DND-41 (cell line): ENCODE results near the gene WDR70.

ENCODE experiments used
- ATAC-seq: fragments of 200-7000 bp; cut with Tn5 transposase; 3 replicates; pipeline ENCODE4 v1.9.1; 2021; ENCODE audit warnings: low read depth; ENCODE audit not compliant: insufficient read depth
- DNase-seq: peaks from one replicate; pipeline ENCODE4 v3.0.0-alpha.2; 2020
- H2AFZ ChIP-seq: 2 replicates; pipeline ENCODE4 v1.6.0; 2012; ENCODE audit warnings: low read depth, low read length
- H3K27ac ChIP-seq: 2 replicates; pipeline ENCODE4 v1.5.1; 2012; ENCODE audit warnings: low read length, inconsistent platforms
- H3K27me3 ChIP-seq: fragments of 200-600 bp; sonication (generic); 2 replicates; pipeline ENCODE4 v1.6.0; 2012; ENCODE audit warnings: low read length, mild to moderate bottlenecking, inconsistent platforms; ENCODE audit not compliant: insufficient read depth, poor library complexity
- H3K36me3 ChIP-seq: 2 replicates; pipeline ENCODE4 v1.5.1; 2012; ENCODE audit warnings: low read length, inconsistent platforms; ENCODE audit not compliant: insufficient read depth
- H3K4me1 ChIP-seq: 2 replicates; pipeline ENCODE4 v1.5.1; 2012; ENCODE audit warnings: mild to moderate bottlenecking, low read length; ENCODE audit not compliant: insufficient read depth
- H3K4me2 ChIP-seq: 2 replicates; pipeline ENCODE4 v1.6.0; 2012; ENCODE audit warnings: mild to moderate bottlenecking, moderate library complexity, low read length, inconsistent platforms; ENCODE audit not compliant: insufficient read depth
- H3K4me3 ChIP-seq, 2 experiments: fragments of 200-600 bp in 1 of 2; shearing (Covaris generic) in 1 of 2; 2 replicates each; pipeline ENCODE4 v1.5.1; 2012 to 2016; ENCODE audit warnings: inconsistent platforms in 2 of 2, low read length in 2 of 2, mild to moderate bottlenecking in 2 of 2, low read depth in 1 of 2, moderate library complexity in 1 of 2
- H3K79me2 ChIP-seq: 2 replicates; pipeline ENCODE4 v1.6.0; 2012; ENCODE audit warnings: low read length, inconsistent platforms; ENCODE audit not compliant: insufficient read depth
- H3K9ac ChIP-seq: 2 replicates; pipeline ENCODE4 v1.6.0; 2012; ENCODE audit warnings: low read depth, mild to moderate bottlenecking, inconsistent platforms, low read length, moderate library complexity
- H3K9me3 ChIP-seq: 2 replicates; pipeline ENCODE4 v1.5.1; 2012; ENCODE audit warnings: low read length, moderate library complexity, mild to moderate bottlenecking, inconsistent platforms; ENCODE audit not compliant: insufficient read depth, severe bottlenecking
- H4K20me1 ChIP-seq: 2 replicates; pipeline ENCODE4 v1.6.0; 2012; ENCODE audit warnings: low read length; ENCODE audit not compliant: insufficient read depth
- EZH2 ChIP-seq: IDR thresholded peaks from 3 replicates; pipeline ENCODE4 v1.6.1; 2012; ENCODE audit warnings: borderline replicate concordance, low read depth, mild to moderate bottlenecking, moderate library complexity, low read length, inconsistent platforms; ENCODE audit not compliant: severe bottlenecking
- TF ChIP-seq, protein P1 (sequence below): IDR thresholded peaks from 2 replicates; pipeline ENCODE4 v1.5.1; 2012; ENCODE audit warnings: borderline replicate concordance, low read length, moderate library complexity, mild to moderate bottlenecking; ENCODE audit not compliant: poor library complexity, severe bottlenecking; ENCODE audit errors: extremely low read depth

Gene WDR70

DNA sequence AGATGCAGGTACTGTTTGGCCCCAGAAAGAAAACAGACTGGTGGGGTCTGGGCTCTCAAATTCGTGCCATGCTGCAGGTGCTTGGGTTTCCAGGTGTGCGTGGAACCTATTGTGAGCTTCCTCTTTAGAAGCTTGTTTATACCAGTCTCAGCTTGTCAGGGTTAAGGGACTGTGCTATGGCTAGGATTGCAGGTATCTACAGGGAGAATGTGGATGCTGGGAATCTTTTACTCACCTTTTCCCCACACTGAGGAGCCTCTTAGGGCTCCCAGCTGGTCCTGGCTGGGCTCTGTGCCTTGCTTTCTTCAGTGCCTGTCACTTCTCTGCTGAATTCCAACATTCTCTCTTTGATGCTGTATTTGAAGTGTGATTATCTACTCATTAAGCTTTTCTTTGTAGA lies 111.8 kb downstream of the WDR70 start:
- H3K36me3 ChIP-seq: peaks cover 13% of the 10 kb centered on the region; the same call in 1 of the 2 replicates
- H2AFZ ChIP-seq: no peak overlapping the region
- DNase-seq (no peak), ATAC-seq (no peak)
- H3K9me3 ChIP-seq: no peaks in the 10 kb centered on the region
- TF ChIP-seq, protein P1, sequence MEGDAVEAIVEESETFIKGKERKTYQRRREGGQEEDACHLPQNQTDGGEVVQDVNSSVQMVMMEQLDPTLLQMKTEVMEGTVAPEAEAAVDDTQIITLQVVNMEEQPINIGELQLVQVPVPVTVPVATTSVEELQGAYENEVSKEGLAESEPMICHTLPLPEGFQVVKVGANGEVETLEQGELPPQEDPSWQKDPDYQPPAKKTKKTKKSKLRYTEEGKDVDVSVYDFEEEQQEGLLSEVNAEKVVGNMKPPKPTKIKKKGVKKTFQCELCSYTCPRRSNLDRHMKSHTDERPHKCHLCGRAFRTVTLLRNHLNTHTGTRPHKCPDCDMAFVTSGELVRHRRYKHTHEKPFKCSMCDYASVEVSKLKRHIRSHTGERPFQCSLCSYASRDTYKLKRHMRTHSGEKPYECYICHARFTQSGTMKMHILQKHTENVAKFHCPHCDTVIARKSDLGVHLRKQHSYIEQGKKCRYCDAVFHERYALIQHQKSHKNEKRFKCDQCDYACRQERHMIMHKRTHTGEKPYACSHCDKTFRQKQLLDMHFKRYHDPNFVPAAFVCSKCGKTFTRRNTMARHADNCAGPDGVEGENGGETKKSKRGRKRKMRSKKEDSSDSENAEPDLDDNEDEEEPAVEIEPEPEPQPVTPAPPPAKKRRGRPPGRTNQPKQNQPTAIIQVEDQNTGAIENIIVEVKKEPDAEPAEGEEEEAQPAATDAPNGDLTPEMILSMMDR: no peak
- no peak for TF ChIP-seq EZH2
- no peaks in the 10 kb centered on the region for H3K4me1 ChIP-seq
- H3K27ac ChIP-seq: no peak overlapping the region
- no peaks in the 10 kb centered on the region for H3K27me3 ChIP-seq
- H3K79me2 ChIP-seq: no peaks in the 10 kb centered on the region
- H3K4me2 ChIP-seq: no peak overlapping the region
- H3K4me3 ChIP-seq: no peak overlapping the region
- H4K20me1 ChIP-seq: no peaks in the 10 kb centered on the region
- H3K9ac ChIP-seq: no peak overlapping the region

DNA sequence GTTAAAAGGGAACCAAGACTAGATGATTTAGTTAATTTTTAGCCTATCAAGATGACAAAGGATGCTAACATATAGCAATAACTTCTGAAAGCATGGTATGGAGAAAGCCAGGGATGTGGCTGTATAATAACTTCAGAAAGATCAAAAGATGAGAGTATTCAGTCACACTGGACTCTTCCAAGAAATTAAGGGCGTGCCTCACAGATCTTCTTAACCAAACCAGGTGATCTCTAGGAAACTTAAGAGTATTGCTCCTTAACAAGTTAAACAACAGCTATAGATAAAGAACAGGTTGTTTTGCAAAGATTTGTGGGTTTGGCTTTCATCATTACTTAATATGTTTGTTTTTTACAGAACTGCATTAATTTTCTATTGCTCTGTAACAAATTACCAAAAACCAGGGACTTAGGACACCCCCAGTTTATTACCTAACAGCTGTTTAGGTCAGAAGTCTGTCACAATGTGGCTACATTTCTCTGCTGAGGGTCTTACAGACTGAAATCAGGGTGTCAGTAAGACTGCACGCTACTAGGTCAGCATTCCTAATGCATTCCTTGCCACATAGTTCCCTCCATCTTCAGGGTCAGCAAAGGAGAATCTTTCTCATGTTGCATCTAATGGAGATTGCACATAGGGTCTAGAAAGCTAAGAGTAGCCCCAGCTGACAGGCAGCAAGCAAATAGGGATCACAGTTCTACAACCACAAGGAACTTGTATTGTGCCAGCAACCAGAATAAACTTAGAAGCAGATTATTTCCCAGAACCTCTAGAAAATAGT lies 113.8 kb downstream of the WDR70 start:
- no peak overlapping the region for H3K4me3 ChIP-seq
- H3K36me3 ChIP-seq: peaks cover 8% of the 10 kb centered on the region; the same call in 1 of the 2 replicates
- H2AFZ ChIP-seq: no peak overlapping the region
- H3K27ac ChIP-seq: no peak overlapping the region
- no peaks in the 10 kb centered on the region for H3K79me2 ChIP-seq
- no peak for TF ChIP-seq EZH2
- TF ChIP-seq, protein P1: no peak
- no peak for DNase-seq
- H3K4me1 ChIP-seq: no peaks in the 10 kb centered on the region
- H3K4me2 ChIP-seq: no peak overlapping the region
- ATAC-seq: no peak
- H3K27me3 ChIP-seq: no peaks in the 10 kb centered on the region
- H4K20me1 ChIP-seq: no peaks in the 10 kb centered on the region
- H3K9ac ChIP-seq: no peak overlapping the region
- no peaks in the 10 kb centered on the region for H3K9me3 ChIP-seq

DNA sequence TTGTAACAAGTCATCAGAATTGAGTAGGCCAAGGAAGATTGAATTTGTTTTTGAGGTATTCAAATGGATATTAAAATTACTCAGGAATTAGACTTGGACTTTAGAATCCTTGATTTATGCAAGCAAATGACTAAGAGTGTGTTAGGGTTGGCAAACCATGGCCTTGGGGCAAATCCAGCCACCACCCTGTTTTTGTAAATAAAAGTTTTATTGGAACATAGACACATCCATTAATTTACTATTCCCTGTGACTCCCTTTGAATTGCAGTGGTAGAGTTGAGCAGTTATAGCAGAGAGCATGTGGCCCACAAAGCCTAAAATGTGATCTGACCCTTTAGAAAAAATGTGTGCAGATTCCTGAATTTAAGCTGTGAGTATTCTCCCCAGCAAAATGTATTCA lies 115.6 kb downstream of the WDR70 start:
- Histone ChIP-seq H3K4me1 (no peaks in the 10 kb centered on the region), H4K20me1 (no peaks in the 10 kb centered on the region), H2AFZ (no peak overlapping the region), H3K9me3 (no peaks in the 10 kb centered on the region), H3K4me2 (no peak overlapping the region), H3K27ac (no peak overlapping the region), H3K9ac (no peak overlapping the region), H3K79me2 (no peaks in the 10 kb centered on the region), H3K27me3 (no peaks in the 10 kb centered on the region), H3K36me3 (peaks cover 4% of the 10 kb centered on the region; the same call in 1 of the 2 replicates), H3K4me3 (no peak overlapping the region)
- DNase-seq (no peak), ATAC-seq (no peak)
- no peak for TF ChIP-seq EZH2
- TF ChIP-seq, protein P1: no peak

DNA sequence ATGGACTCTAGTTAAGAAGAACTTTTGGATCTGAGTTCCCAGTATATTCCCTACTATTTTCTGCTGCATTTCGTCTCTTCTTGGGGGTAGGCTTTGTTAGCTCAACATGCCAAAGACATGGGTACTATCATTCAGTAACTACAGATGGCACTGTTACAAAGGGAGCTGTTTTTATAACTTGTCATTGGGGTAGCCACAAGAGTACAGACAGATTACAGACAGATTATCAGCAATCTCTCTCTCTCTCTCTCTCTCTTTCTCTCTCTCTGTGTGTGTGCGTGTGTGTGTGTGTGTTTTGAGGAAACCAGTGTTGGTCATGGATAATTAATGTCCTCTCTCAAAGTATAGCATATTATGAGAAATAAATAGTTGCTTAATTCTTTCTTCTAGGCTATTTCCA lies 116.1 kb downstream of the WDR70 start:
- Histone ChIP-seq H4K20me1 (no peaks in the 10 kb centered on the region), H3K4me1 (no peaks in the 10 kb centered on the region), H3K4me2 (no peak overlapping the region), H3K27ac (no peak overlapping the region), H2AFZ (no peak overlapping the region), H3K9me3 (no peaks in the 10 kb centered on the region), H3K27me3 (no peaks in the 10 kb centered on the region), H3K36me3 (peaks cover 2% of the 10 kb centered on the region; the same call in 1 of the 2 replicates), H3K79me2 (no peaks in the 10 kb centered on the region), H3K4me3 (no peak overlapping the region), H3K9ac (no peak overlapping the region)
- DNase-seq (no peak), ATAC-seq (no peak)
- TF ChIP-seq, protein P1: peak; percentile 26
- no peak for TF ChIP-seq EZH2
